Calu3 (cell line): ENCODE results near the gene PODN. TPM values are rescaled to one million over a fixed set of nuclear protein-coding genes. Genes with fewer than 3 reads are reported as not detected.

ENCODE experiments used
- BruUV-seq: library from RNA; stranded (reverse); fragments of 400-500 nt; replicated peaks from 2 replicates; lab custom pipeline; 2021; lab: Mats Ljungman, UMichigan
- CTCF ChIA-PET: fragments of 300-600 bp; sonication (Branson Sonifier 250); formaldehyde crosslinking; loops from one replicate; lab custom pipeline; 2022; ENCODE audit warnings: antibody characterized with exemption; lab: Charles Lee
- DNase-seq: peaks from one replicate; pipeline ENCODE4 v3.0.0; 2022
- H3K27ac Mint-ChIP-seq: one replicate; pipeline ENCODE4 v1.8.0; 2022; ENCODE audit warnings: mixed read lengths; ENCODE audit not compliant: unreplicated experiment
- H3K27me3 Mint-ChIP-seq: one replicate; pipeline ENCODE4 v1.8.0; 2022; ENCODE audit warnings: mixed read lengths; ENCODE audit not compliant: unreplicated experiment
- H3K36me3 Mint-ChIP-seq: one replicate; pipeline ENCODE4 v1.8.0; 2022; ENCODE audit warnings: mild to moderate bottlenecking, moderate library complexity, mixed read lengths; ENCODE audit not compliant: insufficient read depth, unreplicated experiment
- H3K4me1 Mint-ChIP-seq: one replicate; pipeline ENCODE4 v1.8.0; 2022; ENCODE audit warnings: mild to moderate bottlenecking, low read depth, mixed read lengths; ENCODE audit not compliant: unreplicated experiment
- H3K4me3 Mint-ChIP-seq: one replicate; pipeline ENCODE4 v1.8.0; 2022; ENCODE audit warnings: mild to moderate bottlenecking, low read depth, moderate library complexity, mixed read lengths; ENCODE audit not compliant: unreplicated experiment
- H3K9me3 Mint-ChIP-seq: one replicate; pipeline ENCODE4 v1.8.0; 2022; ENCODE audit warnings: low read depth, mixed read lengths; ENCODE audit not compliant: unreplicated experiment
- intact Hi-C: fragments of 100-400 bp; cut with micrococcal nuclease; formaldehyde crosslinking; loops from one replicate; pipeline ENCODE4 v1.10.0; 2022; ENCODE audit not compliant: unreplicated experiment
- total RNA-seq: library from RNA; stranded (reverse); gene quantifications from 2 replicates; pipeline ENCODE4 v1.2.3, GENCODE V29; 2022
- TF ChIP-seq, protein P1 (sequence below): fragments of 200-600 bp; IDR thresholded peaks from one replicate; pipeline ENCODE4 v1.8.0; 2022; ENCODE audit warnings: antibody characterized with exemption; ENCODE audit not compliant: unreplicated experiment

PODN gene
- total RNA-seq, 1 experiment from 2014 or later: not detected

DNA sequence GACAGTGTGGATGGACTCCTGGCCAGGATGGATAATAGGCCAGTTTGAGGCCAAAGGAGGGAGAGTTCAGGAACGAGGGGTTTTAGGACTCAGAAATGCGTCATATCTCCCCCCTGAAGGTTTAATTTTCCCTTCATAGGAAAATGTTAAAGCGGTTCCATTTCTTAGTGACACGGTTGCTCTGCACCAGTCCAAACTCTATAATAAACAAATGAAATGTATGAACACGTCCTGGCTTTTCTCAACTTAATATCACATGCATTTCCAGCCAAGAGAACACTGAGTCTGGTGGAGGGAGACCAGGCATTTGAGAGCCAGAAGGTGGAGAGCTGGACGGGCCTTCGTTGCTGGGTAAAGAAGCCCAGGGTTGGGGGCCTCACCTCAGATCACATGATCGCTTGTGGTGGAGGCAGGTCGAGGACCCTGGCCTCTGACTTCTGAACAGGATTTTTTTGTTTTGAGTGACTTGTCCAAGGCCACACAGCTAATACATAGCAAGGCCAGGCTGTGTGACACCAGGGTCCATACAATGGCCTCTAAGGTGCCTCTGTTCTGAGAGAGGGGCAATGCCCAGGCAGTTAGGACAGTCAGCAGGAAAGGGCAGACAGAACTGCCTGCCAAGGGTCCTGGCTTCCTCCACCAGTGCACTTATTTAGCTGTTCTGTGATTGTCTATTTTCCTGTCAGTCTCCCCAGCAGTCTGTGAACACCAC is 69.0 kb downstream of the PODN start:
- peaks cover 16% of the 10 kb centered on the region for H3K27me3 Mint-ChIP-seq
- intact Hi-C loops: no loop called here
- no peaks in the 10 kb centered on the region for H3K36me3 Mint-ChIP-seq
- no peak overlapping the region for H3K27ac Mint-ChIP-seq
- H3K4me3 Mint-ChIP-seq: no peak overlapping the region
- no peaks in the 10 kb centered on the region for H3K9me3 Mint-ChIP-seq
- CTCF ChIA-PET: interaction anchor here (0.7 to 1.0 kb wide), 2 partner anchors 37 to 81 kb away, joined by 4 read pairs; no protein-coding TSS in a partner anchor
- DNase-seq: no peak
- no TSS peak for BruUV-seq
- H3K4me1 Mint-ChIP-seq: no peaks in the 10 kb centered on the region
- TF ChIP-seq, protein P1, sequence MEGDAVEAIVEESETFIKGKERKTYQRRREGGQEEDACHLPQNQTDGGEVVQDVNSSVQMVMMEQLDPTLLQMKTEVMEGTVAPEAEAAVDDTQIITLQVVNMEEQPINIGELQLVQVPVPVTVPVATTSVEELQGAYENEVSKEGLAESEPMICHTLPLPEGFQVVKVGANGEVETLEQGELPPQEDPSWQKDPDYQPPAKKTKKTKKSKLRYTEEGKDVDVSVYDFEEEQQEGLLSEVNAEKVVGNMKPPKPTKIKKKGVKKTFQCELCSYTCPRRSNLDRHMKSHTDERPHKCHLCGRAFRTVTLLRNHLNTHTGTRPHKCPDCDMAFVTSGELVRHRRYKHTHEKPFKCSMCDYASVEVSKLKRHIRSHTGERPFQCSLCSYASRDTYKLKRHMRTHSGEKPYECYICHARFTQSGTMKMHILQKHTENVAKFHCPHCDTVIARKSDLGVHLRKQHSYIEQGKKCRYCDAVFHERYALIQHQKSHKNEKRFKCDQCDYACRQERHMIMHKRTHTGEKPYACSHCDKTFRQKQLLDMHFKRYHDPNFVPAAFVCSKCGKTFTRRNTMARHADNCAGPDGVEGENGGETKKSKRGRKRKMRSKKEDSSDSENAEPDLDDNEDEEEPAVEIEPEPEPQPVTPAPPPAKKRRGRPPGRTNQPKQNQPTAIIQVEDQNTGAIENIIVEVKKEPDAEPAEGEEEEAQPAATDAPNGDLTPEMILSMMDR: no peak

DNA sequence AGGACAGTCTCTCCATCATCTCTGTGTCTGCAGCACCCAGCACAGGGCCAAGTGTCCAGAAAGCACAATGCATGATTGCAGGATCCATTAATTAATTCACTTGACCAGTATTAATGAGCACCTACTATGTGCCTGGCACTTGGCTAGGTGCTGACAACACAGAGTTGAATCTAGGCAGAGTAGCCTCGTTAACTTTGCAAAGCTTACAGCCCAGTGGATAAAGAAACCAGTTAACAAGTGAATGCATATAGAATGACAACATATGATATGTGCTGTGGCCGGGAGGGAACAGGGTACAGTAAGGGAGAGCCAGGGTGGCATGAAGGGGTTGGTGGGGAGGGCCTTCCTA is 69.6 kb downstream of the PODN start:
- Mint-ChIP-seq H3K4me3 (no peak overlapping the region), H3K4me1 (no peaks in the 10 kb centered on the region), H3K27ac (no peak overlapping the region), H3K36me3 (no peaks in the 10 kb centered on the region), H3K27me3 (peaks cover 16% of the 10 kb centered on the region), H3K9me3 (no peaks in the 10 kb centered on the region)
- no peak for DNase-seq
- TF ChIP-seq, protein P1: no peak
- CTCF ChIA-PET: no interaction called here
- no TSS peak for BruUV-seq
- intact Hi-C loops: no loop called here

DNA sequence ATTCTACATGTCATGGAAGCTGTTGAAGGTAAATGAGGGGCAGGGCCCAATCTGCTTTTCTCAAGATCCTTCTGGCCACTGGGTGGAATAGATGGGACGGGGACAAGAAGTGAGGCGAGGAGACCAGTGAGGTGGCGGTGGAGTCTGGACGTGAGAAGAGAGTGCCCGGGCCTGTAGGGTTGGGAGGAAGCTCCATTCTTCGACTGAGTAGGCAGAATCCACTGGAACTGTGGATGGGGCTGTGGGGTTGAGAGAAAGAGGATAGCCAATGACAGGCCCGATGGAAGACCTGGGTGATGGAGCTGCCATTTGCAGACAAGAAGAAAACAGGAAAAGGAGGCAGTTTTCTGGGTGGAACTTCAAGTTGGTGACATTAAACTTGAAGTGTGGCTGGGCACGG is 70.2 kb downstream of the PODN start:
- H3K4me3 Mint-ChIP-seq: no peak overlapping the region
- TF ChIP-seq, protein P1: no peak

DNA sequence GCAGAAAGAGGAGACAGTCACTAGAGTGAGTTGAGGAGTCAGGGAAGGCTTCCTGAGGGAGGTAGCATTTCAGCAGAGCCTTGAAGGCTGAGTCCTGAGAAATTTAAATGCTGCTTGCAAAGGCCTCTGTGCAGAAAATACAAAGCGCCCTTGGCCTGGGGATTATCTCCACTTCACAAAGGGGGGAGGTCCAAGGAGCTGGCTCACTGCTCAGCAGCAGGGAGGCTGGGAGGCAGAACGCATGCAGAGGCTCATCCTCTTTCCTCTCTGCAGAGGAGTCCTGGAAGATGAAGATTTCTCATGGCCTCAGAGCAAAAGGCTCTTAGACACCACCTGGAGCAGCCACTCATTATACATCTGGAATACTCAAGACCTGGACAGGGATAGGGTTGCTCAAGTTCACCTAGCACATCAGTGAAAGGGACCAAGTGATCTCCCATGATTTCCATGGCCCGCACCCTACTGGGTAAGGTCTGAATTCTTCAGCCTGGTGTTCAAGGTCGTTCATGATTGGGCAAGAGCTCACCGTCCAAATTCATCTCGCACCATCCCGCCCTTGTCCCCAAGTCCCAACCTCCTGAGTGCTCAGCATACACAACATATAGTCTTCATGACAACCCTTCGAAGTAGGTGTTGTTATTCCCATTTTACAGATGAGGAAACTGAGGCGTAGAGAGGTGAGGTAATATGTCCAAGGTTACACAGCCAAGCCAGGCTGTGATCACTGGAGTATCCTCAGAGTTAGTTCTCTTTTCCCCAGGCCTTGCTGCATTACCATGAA is 71.4 kb downstream of the PODN start:
- no peak overlapping the region for H3K27ac Mint-ChIP-seq
- no peaks in the 10 kb centered on the region for H3K4me1 Mint-ChIP-seq
- TF ChIP-seq, protein P1: no peak
- CTCF ChIA-PET: no interaction called here
- intact Hi-C loops: no loop called here
- no peaks in the 10 kb centered on the region for H3K36me3 Mint-ChIP-seq
- no TSS peak for BruUV-seq
- H3K9me3 Mint-ChIP-seq: peaks cover 8% of the 10 kb centered on the region
- H3K4me3 Mint-ChIP-seq: no peak overlapping the region
- no peak for DNase-seq
- peaks cover 16% of the 10 kb centered on the region for H3K27me3 Mint-ChIP-seq

More for the DNA sequence above, 70.2 kb downstream of the PODN start:
- no peaks in the 10 kb centered on the region for H3K9me3 Mint-ChIP-seq
- intact Hi-C loops: no loop called here
- no peaks in the 10 kb centered on the region for H3K4me1 Mint-ChIP-seq
- no peaks in the 10 kb centered on the region for H3K36me3 Mint-ChIP-seq
- DNase-seq: no peak
- H3K27me3 Mint-ChIP-seq: peaks cover 16% of the 10 kb centered on the region
- CTCF ChIA-PET: no interaction called here
- no peak overlapping the region for H3K27ac Mint-ChIP-seq
- no TSS peak for BruUV-seq
